ENCODE measurements around the gene OR2G3.
A peak's percentile ranks its signal among the peaks of the same experiment; 100 is the strongest.

Gene OR2G3

DNA sequence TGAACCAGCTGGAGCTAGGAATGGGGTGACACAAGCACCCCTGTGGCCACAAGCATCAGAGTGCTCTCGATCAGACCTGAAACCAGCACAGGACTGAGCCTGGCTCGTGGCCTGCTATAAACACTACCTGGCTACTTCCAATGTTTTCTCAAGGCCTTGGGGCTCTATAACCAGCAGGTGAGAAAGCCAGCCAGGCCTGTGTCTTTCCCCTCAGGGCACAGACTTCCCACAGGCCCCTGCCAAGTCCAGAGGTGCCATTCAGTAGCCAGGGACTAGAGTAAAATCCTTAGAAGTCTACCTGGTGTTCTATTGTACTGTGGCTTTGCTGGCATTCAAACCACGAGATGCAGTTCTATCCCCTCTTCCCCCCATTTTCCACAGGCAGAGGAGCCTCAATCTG, 22.6 kb downstream of the OR2G3 start:
- H3K4me3 ChIP-seq = no peak overlapping the region
- no peaks in the 10 kb centered on the region for H3K9me3 ChIP-seq
- H3K27me3 ChIP-seq = no peaks in the 10 kb centered on the region
- DNase-seq = no peak
- intact Hi-C loops (cut with DNase I; ENCODE audit: low total_unique reads) = no loop called here
- H3K27ac ChIP-seq = no peak overlapping the region
- no peaks in the 10 kb centered on the region for H3K4me1 ChIP-seq
- H3K36me3 ChIP-seq = no peaks in the 10 kb centered on the region
- TF ChIP-seq CTCF (IDR thresholded peaks at IDR 0.05) = no peak

- no peak for TF ChIP-seq CTCF (IDR thresholded peaks at IDR 0.05)
- intact Hi-C loops (cut with DNase I; ENCODE audit: low total_unique reads) = no loop called here
- no peaks in the 10 kb centered on the region for H3K4me1 ChIP-seq
- peaks cover 0 to 5% of the 10 kb centered on the region in 2 donors for H3K27me3 ChIP-seq
- DNase-seq = no peak
- no peaks in the 10 kb centered on the region for H3K36me3 ChIP-seq
- peaks cover 0 to 5% (median 0%) of the 10 kb centered on the region in 3 donors for H3K9me3 ChIP-seq
- H3K27ac ChIP-seq = no peak overlapping the region
- no peak overlapping the region for H3K4me3 ChIP-seq
Measured at GRCh38 chr1:247638011-247638410, 32.6 kb downstream of the OR2G3 start.

GRCh38 chr1:247638781-247639180, 33.4 kb downstream of the OR2G3 start:
- peaks cover 0 to 8% (median 0%) of the 10 kb centered on the region in 3 donors for H3K9me3 ChIP-seq
- no peaks in the 10 kb centered on the region for H3K4me1 ChIP-seq
- no peaks in the 10 kb centered on the region for H3K36me3 ChIP-seq
- no peak for DNase-seq
- no peak overlapping the region for H3K27ac ChIP-seq
- H3K4me3 ChIP-seq = no peak overlapping the region
- intact Hi-C loops (cut with DNase I; ENCODE audit: low total_unique reads) = no loop called here
- H3K27me3 ChIP-seq = peaks cover 0 to 5% of the 10 kb centered on the region in 2 donors
- TF ChIP-seq CTCF (IDR thresholded peaks at IDR 0.05) = no peak

GRCh38 chr1:247639381-247639981, 34.1 kb downstream of the OR2G3 start:
- peaks cover 0 to 8% (median 0%) of the 10 kb centered on the region in 3 donors for H3K9me3 ChIP-seq
- peaks cover 0 to 5% of the 10 kb centered on the region in 2 donors for H3K27me3 ChIP-seq
- H3K4me3 ChIP-seq = peak overlapping the region; percentile 28 to 44
- no peaks in the 10 kb centered on the region for H3K4me1 ChIP-seq
- H3K36me3 ChIP-seq = no peaks in the 10 kb centered on the region
- intact Hi-C loops (cut with DNase I; ENCODE audit: low total_unique reads) = no loop called here
- H3K27ac ChIP-seq = no peak overlapping the region
- peak; percentile 33 to 73 for DNase-seq
- TF ChIP-seq CTCF (IDR thresholded peaks at IDR 0.05) = no peak

- Histone ChIP-seq H3K36me3 (no peaks in the 10 kb centered on the region), H3K9me3 (peaks cover 0 to 8% (median 0%) of the 10 kb centered on the region in 3 donors), H3K4me3 (no peak overlapping the region), H3K4me1 (no peaks in the 10 kb centered on the region), H3K27me3 (peaks cover 0 to 5% of the 10 kb centered on the region in 2 donors), H3K27ac (no peak overlapping the region)
- no peak for TF ChIP-seq CTCF (IDR thresholded peaks at IDR 0.05)
- no peak for DNase-seq
- intact Hi-C loops (cut with DNase I; ENCODE audit: low total_unique reads) = no loop called here
Measured at GRCh38 chr1:247642742-247643141, 37.4 kb downstream of the OR2G3 start.

GRCh38 chr1:247646867-247647266, 41.5 kb downstream of the OR2G3 start:
- DNase-seq = no peak
- H3K27ac ChIP-seq = no peak overlapping the region
- peaks cover 0 to 3% (median 0%) of the 10 kb centered on the region in 3 donors for H3K9me3 ChIP-seq
- no peak overlapping the region for H3K4me3 ChIP-seq
- intact Hi-C loops (cut with DNase I; ENCODE audit: low total_unique reads) = no loop called here
- H3K36me3 ChIP-seq = no peaks in the 10 kb centered on the region
- H3K4me1 ChIP-seq = no peaks in the 10 kb centered on the region
- H3K27me3 ChIP-seq = no peaks in the 10 kb centered on the region
- no peak for TF ChIP-seq CTCF (IDR thresholded peaks at IDR 0.05)
